Uterus (tissue), 2 donors: ENCODE measurements around the gene C1orf159.

ENCODE experiments used
- CTCF ChIP-seq, 4 experiments: fragments of 200-600 bp in 2 of 4; fragments of 450-650 bp in 2 of 4; sonication (generic) in 2 of 4; IDR thresholded peaks; one replicate each; pipeline ENCODE4 v1.5.1; 2016 to 2019; ENCODE audit warnings: antibody characterized with exemption in 4 of 4, mild to moderate bottlenecking in 2 of 4, moderate library complexity in 1 of 4
- POLR2A ChIP-seq, 2 donors: fragments of 450-650 bp; IDR thresholded peaks; one replicate each; pipeline ENCODE4 v1.6.1; 2016; ENCODE audit warnings: antibody characterized with exemption in 2 of 2, mild to moderate bottlenecking in 1 of 2, moderate library complexity in 1 of 2

- TF ChIP-seq CTCF (IDR thresholded peaks at IDR 0.05) (no peak), POLR2A (IDR thresholded peaks at IDR 0.05) (no peak)
These were observed 30.7 kb upstream of the C1orf159 start for GRCh38 chr1:1146596-1146995.
